H7 (cell line): ENCODE data around the gene PNLIPRP2. TPM values are rescaled to one million over a fixed set of nuclear protein-coding genes. Genes with fewer than 3 reads are reported as not detected.
A peak's percentile ranks its signal among the peaks of the same experiment; 100 is the strongest.

Experiments
- DNase-seq: peaks from one replicate; pipeline ENCODE4 v3.0.0; 2012
- H3K27me3 ChIP-seq: 2 replicates; pipeline ENCODE4 v1.6.0; 2011; ENCODE audit warnings: mild to moderate bottlenecking, low read length; ENCODE audit not compliant: control insufficient read depth, insufficient read depth
- H3K36me3 ChIP-seq: replicated peaks from 2 replicates; pipeline ENCODE4 v1.5.1; 2011; ENCODE audit warnings: low read length; ENCODE audit not compliant: control insufficient read depth, insufficient read depth
- H3K4me3 ChIP-seq: 2 replicates; pipeline ENCODE4 v1.5.1; 2011; ENCODE audit warnings: low read depth, mild to moderate bottlenecking, control low read depth, low read length, moderate library complexity; ENCODE audit not compliant: insufficient read depth
- total RNA-seq: library from RNA; depleted of rRNA; stranded (reverse); fragments of >200 nt; shearing (Covaris generic); gene quantifications from 2 replicates; pipeline ENCODE4 v1.2.3, GENCODE V29; 2014; rRNA removed

The PNLIPRP2 gene
- total RNA-seq, 1 experiment from 2014 or later: not detected

- H3K4me3 ChIP-seq: no peak overlapping the region
- peak; percentile 77 for DNase-seq
- no peaks in the 10 kb centered on the region for H3K27me3 ChIP-seq
- H3K36me3 ChIP-seq: no peaks in the 10 kb centered on the region
These were observed 69.9 kb downstream of the PNLIPRP2 start for GRCh38 chr10:116690356-116691322.

- DNase-seq: no peak
- Histone ChIP-seq H3K27me3 (no peaks in the 10 kb centered on the region), H3K4me3 (no peak overlapping the region)
These were observed 70.9 kb downstream of the PNLIPRP2 start for GRCh38 chr10:116691635-116692034.

GRCh38 chr10:116692225-116692624 lies 71.5 kb downstream of the PNLIPRP2 start:
- no peak overlapping the region for H3K4me3 ChIP-seq
- no peak for DNase-seq
- H3K36me3 ChIP-seq: no peaks in the 10 kb centered on the region
- H3K27me3 ChIP-seq: no peaks in the 10 kb centered on the region

More at GRCh38 chr10:116691635-116692034, 70.9 kb downstream of the PNLIPRP2 start:
- no peaks in the 10 kb centered on the region for H3K36me3 ChIP-seq

- Histone ChIP-seq H3K4me3 (no peak overlapping the region), H3K27me3 (no peaks in the 10 kb centered on the region), H3K36me3 (no peaks in the 10 kb centered on the region)
- DNase-seq: peak; percentile 77
These were observed 73.6 kb downstream of the PNLIPRP2 start for GRCh38 chr10:116694243-116694926.

Other genes with a start within 250 kb of the PNLIPRP2 start
- not detected in 2 replicates for gene PNLIPRP3, start 193.1 kb upstream of the PNLIPRP2 start, total RNA-seq
- not detected in 2 replicates for gene PNLIP, start 75.0 kb upstream of the PNLIPRP2 start, total RNA-seq
- not detected in 2 replicates for gene PNLIPRP1, start 30.0 kb upstream of the PNLIPRP2 start, total RNA-seq
- gene HSPA12A, start 121.6 kb downstream of the PNLIPRP2 start, total RNA-seq: 1.9 and 2.2 TPM in 2 replicates
- gene ENO4, start 228.5 kb downstream of the PNLIPRP2 start, total RNA-seq: 0.94 and 1.9 TPM in 2 replicates